Lower leg skin (tissue), 4 donors: ENCODE data around the gene PSMD5. TPM values are rescaled to one million over a fixed set of nuclear protein-coding genes. Genes with fewer than 3 reads are reported as not detected.
"Not testable (repeated sequence)": the region's sequence is repeated elsewhere in the genome, so short reads cannot be mapped to it uniquely, and the experiment has no call there.

Experiments
- DNase-seq, 2 donors: peaks; one replicate each; pipeline ENCODE4 v3.0.0-alpha.2; 2019; ENCODE audit warnings: low spot score in 2 of 2
- H3K4me3 ChIP-seq: fragments of 200-600 bp; sonication (generic); 2 replicates; pipeline ENCODE4 v1.5.1; 2017; ENCODE audit warnings: mild to moderate bottlenecking, low read depth; ENCODE audit not compliant: poor library complexity, severe bottlenecking
- POLR2A ChIP-seq, 2 donors: fragments of 450-650 bp; IDR thresholded peaks; one replicate each; pipeline ENCODE4 v1.6.1; 2016 to 2017; ENCODE audit warnings: antibody characterized with exemption in 2 of 2, mild to moderate bottlenecking in 1 of 2, moderate library complexity in 1 of 2
- WGBS, 2 donors: methylation state at CpG; one replicate each; pipeline ENCODE4 v1.1.5; 2018; 5-methylcytosine and 5-hydroxymethylcytosine counted together
- intact Hi-C: fragments of 100-400 bp; cut with DNase I; formaldehyde crosslinking; loops from one replicate; pipeline ENCODE4 v1.15.0; 2023; ENCODE audit warnings: low total_unique reads
- total RNA-seq, 4 donors: library from RNA; depleted of rRNA; stranded (reverse); fragments of >200 nt; gene quantifications; one replicate each; pipeline ENCODE4 v1.1.0, GENCODE V29; 2016
- TF ChIP-seq, protein P1 (sequence below), 3 donors: fragments of 450-650 bp; IDR thresholded peaks; one replicate each; pipeline ENCODE4 v1.5.1; 2016; ENCODE audit warnings: antibody characterized with exemption in 3 of 3, mild to moderate bottlenecking in 3 of 3, moderate library complexity in 2 of 3

The PSMD5 gene
- total RNA-seq, 4 donors from 2014 or later, result 30.1 to 63.7 (median 33.9) TPM

DNA sequence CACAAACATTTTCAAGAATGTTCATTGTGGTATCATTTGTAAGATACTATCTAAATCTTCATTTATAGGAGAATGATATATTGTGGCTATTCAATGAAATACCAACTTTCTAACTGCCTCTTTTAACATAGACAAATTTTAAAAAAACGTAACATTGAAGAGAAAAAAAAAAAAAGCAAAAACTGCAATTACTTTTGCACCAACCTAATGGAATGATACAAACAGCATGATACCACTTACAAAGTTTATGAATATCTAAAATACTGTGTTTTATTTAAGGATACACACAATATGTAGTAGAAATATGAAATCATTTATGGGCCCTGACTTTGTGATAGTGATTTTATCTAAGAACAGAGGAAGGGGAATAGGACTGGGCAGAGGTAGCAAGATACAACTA, 24.1 kb downstream of the PSMD5 start:
- WGBS, 2 donors, result 79 to 89% methylated on average over 1 of the region's 1 CpG
- DNase-seq, result no peak
- intact Hi-C loops, result no loop called here
- TF ChIP-seq POLR2A (IDR thresholded peaks at IDR 0.05), result no peak
- TF ChIP-seq, protein P1, sequence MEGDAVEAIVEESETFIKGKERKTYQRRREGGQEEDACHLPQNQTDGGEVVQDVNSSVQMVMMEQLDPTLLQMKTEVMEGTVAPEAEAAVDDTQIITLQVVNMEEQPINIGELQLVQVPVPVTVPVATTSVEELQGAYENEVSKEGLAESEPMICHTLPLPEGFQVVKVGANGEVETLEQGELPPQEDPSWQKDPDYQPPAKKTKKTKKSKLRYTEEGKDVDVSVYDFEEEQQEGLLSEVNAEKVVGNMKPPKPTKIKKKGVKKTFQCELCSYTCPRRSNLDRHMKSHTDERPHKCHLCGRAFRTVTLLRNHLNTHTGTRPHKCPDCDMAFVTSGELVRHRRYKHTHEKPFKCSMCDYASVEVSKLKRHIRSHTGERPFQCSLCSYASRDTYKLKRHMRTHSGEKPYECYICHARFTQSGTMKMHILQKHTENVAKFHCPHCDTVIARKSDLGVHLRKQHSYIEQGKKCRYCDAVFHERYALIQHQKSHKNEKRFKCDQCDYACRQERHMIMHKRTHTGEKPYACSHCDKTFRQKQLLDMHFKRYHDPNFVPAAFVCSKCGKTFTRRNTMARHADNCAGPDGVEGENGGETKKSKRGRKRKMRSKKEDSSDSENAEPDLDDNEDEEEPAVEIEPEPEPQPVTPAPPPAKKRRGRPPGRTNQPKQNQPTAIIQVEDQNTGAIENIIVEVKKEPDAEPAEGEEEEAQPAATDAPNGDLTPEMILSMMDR (IDR thresholded peaks at IDR 0.05), result no peak
- H3K4me3 ChIP-seq, result no peak overlapping the region

GRCh38 chr9:120815075-120815474, 27.6 kb downstream of the PSMD5 start:
- intact Hi-C loops, result no loop called here
- TF ChIP-seq POLR2A (IDR thresholded peaks at IDR 0.05), result no peak
- TF ChIP-seq, protein P1 (IDR thresholded peaks at IDR 0.05), result no peak
- 81 to 92% methylated on average over 4 of the region's 4 CpGs for WGBS, 2 donors
- DNase-seq, result no peak
- no peak overlapping the region for H3K4me3 ChIP-seq

GRCh38 chr9:120808931-120809330, 33.8 kb downstream of the PSMD5 start:
- H3K4me3 ChIP-seq, result no peak overlapping the region
- intact Hi-C loops, result no loop called here
- TF ChIP-seq, protein P1 (IDR thresholded peaks at IDR 0.05), result no peak
- TF ChIP-seq POLR2A (IDR thresholded peaks at IDR 0.05), result no peak
- no peak for DNase-seq

DNA sequence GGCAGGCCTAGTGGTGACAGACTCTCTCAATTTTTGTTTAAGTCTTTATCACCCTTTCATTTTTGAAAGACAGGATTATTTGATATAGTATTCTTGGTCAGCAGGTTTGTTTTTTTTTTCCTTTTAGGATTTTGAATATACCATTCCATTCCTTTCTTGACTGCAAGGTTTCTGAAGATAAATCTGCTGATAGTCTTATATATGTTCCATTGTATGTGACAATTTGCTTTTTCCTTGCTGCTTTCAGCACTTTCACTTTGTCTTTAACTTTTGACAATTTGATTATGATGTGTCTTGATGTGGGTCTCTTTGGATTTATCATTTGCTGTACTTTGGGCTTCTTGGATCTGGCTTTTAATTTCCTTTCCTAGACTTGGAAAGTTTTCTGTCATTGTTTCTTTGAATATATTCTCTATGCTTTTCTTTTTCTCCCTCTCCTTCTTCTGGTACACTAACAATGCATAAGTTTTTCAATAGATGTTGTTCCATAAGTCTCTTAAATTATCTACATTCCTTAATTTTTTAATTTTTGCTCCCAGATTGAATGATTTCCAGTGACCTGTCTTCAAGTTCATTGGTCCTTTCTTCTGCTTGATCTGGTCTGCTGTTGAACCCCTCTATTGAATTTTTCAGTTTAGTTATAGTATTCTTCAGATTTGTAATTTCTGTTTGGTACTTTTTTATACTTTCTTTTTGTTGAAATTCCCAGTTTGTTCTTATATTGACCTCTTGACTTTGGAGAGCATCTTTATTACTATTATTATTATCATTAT, 34.9 kb downstream of the PSMD5 start:
- DNase-seq, result no peak
- intact Hi-C loops, result no loop called here
- no peak overlapping the region for H3K4me3 ChIP-seq
- TF ChIP-seq, protein P1 (IDR thresholded peaks at IDR 0.05), result no peak
- no peak for TF ChIP-seq POLR2A (IDR thresholded peaks at IDR 0.05)

GRCh38 chr9:120804784-120805363, 37.8 kb downstream of the PSMD5 start:
- intact Hi-C loops, DNase-seq, H3K4me3 ChIP-seq: not testable (repeated sequence)
- 84% methylated on average over 3 of the region's 3 CpGs for WGBS, 2 donors

DNA sequence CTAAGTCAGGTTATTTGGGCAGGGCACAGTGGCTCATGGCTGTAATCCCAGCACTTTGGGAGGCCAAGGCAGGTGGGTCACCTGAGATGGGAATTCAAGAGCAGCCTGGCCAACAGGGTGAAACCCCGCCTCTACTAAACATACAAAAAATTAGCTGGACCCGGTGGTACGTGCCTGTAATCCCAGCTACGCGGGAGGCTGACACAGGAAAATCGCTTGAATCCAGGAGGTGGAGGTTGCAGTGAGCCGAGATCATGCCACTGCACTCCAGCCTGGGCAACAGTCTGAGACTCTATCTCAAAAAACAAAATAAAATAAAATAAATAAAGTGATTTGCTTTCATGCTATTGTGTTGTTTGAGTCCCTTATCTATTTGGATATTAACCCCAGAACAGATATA, 41.3 kb downstream of the PSMD5 start:
- no peak for TF ChIP-seq POLR2A (IDR thresholded peaks at IDR 0.05)
- TF ChIP-seq, protein P1 (IDR thresholded peaks at IDR 0.05), result no peak
- no peak overlapping the region for H3K4me3 ChIP-seq
- 95 to 97% methylated on average over 7 of the region's 7 CpGs for WGBS, 2 donors
- intact Hi-C loops, result no loop called here
- DNase-seq, result no peak
